HG03565 (cell line): ENCODE data around the gene SPNS3.

Source experiments
- ATAC-seq: cut with Tn5 transposase; IDR thresholded peaks from one replicate; pipeline ENCODE4 v1.9.1; 2021; ENCODE audit warnings: mild to moderate bottlenecking, moderate library complexity; ENCODE audit not compliant: unreplicated experiment

Gene SPNS3

DNA sequence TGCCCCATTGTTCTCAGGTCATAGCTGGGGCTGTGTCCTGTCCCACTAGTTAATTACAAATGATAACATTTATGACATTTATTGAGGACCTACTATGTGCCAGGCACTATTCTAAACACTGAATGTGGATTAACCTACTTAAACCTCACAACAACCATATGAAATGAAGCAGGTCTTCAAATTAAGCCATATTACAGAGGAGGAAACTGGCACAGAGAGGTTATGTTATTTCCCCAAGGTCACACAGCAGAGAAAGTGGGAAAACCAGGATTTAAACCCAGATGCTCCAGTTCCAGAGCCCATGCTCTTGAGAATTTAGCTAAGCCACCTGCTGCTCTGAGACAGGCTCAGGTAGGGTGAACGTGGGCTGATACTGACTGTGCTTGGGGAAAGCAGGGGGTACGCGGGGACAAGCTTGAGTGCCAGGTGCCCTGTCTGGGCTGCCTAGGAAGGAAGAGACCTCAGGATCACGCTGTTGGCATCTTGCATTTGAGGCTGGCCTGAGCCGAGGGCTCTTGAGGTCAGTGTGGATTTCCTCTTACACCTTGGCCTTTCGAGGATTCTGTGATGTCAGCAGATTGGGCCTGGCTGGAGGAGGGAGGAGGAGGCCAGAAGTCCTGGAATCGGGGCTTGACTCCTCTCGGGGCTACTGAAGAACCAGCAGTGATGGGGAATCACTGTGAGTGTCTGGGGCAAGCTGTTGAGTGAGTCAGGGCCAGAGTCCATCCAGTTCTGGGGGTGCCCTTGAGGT lies 73.8 kb downstream of the SPNS3 start:
- ATAC-seq = no peak

DNA sequence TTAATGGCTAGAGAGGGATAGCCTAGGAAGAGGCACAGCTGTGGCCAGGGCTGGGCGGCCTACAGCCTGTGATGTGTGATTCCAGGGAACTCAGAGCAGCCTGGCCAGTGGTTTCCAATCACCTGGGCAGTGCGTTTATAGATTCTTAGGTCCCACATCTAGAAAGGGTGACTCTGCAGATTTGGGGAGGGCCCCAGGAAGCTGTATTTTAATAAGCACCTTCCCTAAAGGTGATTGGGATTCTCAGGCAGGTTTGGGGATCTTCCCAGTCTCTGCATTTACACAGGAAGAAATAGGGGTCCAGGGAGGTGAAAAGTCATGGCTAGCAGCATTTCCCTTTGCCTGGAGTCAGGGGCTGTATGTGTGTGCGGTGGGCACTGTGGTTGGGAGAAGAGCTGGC lies 74.5 kb downstream of the SPNS3 start:
- no peak for ATAC-seq

DNA sequence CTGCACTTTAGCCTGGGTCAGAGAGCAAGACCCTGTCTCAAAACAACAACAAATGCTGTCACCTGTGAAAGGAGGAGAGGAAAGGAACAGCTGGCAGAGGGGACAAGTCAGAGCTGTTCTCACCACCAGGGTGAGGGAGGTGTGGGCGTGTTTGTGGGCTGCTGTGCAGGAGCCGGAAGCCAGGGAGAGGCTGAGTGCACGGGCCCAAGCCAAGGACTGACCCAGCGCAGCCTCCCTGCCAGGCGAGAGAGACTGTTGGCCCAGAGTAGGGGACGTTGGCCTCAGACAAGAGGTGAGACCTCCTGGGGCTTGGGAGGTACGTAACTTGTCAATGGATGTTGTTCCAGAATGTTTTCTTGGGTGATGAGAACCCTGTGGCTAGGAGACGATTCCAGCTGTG lies 75.7 kb downstream of the SPNS3 start:
- no peak for ATAC-seq

DNA sequence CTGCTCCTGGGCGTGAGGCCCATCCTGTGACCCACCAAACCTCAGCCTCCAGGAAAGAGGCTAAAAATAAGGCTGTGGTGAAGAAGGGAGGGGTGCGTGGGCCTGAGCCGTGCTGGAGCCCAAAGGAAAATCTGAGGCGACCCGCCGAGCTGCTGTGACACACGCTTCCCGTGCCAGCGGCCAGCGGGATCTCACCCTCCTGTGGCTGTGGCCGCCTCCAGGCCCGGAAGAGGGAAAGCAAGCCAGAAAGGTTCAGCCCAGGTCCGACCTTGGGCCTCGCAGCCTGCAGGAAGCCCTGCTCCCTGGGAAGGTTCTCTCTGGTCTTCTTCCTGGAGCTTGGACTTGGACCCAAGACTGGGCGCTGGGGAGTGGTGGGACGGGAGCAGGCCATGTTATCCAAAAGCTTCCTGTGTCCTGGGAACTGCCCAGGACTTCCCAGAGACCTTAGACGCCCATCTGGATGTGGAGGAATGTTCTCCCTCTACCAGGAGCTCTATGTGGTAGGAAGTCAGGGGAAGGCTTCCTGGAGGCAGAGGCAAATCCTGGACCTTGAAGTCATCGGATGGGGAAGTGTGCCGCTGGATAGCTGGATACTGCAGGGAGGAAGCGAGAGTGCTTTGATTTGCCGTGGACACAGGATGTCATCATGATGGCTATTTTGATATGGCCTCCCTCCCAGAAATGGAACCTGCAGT lies 76.3 kb downstream of the SPNS3 start:
- no peak for ATAC-seq

DNA sequence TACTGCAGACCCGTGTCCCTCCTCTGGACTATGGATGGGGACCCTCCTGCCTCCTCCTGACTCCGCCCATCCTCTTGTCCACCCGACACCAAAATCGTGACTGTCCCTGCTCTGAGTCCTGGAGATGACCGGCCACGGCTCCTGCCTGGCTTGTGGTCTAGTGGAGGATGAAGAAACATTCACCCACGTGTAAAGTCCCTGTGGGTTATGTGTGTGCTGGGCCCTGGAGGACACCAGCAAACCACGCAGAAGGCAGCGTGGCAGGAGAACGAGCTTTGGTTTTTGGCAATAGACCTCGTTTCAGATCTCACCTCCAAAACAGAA lies 76.8 kb downstream of the SPNS3 start:
- no peak for ATAC-seq

DNA sequence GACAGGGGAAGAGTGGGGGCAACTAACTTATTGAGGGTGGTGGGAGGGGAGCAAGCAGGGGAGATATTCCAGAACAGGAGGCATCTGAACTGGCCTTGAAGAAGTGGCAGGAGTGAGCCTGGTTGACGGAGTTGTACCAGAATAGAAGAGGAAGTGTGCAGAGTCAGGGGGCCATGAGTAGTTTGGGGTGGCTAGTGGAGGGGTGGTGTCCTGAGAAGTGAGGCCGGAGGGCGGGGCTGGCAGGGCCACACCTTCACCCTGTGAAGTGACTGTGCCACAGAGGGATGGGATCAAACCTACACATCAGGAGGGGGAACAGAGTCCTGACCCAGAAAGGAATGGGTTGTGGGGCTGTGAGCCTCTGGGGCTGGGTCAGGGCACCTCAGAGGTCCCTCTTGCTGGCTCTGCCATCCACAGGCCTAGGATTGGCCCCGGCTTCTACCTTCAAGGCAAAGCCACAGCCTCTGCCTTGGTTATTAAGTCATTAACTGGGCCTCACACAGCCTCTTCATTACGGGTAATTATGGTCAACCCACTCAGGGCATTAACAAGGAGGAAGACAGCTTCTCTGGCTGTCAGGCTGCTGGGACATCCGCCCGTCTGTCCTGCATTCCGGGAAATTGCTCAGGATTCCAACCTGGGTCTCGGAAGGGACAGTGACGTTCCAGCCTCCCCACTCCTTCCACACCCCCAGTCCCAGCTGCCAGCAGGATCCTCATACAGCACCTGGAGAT lies 77.6 kb downstream of the SPNS3 start:
- ATAC-seq = no peak

DNA sequence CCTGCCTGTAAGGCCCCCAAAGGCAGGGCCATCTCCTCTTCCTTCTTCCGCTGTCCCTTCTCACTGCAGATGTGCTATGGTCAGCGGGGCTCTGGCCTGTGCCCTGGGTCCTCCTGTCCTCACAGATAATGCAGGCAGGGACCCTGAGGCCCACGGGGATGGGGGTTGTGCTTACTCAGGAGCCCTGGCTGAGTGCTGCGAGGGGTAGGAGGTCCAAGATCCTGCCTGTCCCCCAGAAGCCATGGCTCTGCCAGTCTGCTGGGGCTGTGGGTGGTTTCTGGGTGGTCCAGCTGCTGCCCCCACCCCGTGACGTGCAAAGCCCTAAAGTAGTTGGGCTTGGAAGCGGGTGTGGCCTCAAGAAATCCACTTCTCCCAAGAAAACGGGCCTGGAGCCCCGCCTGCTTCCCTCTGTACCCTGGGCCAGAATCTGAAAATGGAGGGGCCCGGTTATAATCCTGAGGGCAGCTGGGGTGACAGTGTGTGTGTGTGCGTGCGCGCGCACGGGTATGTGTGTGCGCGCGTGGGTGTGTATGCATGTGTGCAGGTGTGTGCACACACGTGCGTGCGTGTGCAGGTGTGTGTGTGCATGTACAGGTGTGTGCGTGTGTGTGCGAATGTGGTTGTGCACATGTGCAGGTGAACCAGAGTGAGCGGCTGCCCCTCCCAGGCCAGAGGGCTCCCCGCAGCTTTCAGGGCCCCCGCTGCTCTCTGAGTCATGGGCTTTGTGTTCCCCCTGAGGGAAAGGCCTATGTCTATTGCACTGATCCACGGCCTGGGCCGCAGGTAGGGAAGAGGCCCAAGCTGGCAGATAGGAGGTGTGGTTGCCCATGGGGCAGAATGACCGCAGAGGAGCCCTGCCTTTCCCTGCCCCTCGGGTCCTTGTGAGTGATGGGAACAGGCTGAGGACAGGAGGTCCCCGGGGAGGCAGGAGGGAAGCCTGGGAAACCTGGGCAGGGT lies 78.7 kb downstream of the SPNS3 start:
- no peak for ATAC-seq

DNA sequence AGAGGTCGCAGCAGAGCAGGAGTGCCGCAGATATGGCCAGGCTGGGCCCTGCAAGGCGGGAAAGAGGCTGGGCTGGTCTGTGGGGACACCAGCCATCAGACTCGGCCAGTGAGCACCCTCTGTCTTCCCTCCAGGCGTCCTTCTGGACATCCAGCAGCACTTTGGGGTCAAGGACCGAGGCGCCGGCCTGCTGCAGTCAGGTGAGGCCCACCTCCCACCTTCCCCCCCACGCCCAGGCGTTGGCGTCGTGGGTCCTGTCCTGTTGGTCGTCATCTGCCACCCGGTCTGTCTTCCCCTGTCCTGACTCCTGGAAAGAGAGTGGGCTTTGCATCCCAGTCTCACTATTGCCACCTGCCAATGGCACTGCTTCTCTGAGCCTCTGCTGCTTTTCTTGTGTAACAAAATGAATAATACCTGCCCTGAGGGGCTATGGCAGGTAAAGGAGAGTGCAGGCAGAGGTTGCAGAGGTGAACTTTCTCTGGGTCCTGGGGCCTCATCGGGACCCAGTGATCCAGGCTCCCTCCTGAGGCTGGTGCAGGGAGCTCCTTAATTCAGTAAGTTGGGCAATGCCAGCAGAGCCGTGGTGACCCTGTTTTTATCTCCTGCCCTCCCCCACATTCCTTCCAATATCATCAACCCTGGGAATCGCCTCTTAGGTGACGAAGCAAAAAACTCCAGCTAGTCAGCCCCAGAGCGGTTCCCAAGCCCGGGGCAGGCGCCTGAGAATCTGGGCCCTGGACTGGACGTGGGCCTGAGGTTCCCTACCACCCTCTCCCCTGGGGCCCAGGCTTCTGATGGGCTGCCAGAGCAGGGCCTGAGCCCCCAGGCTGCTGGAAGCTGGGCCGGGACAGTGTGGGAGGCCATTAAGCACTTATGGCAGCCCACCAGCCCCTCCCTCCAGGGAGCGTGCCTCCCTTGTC lies 79.6 kb downstream of the SPNS3 start:
- no peak for ATAC-seq

DNA sequence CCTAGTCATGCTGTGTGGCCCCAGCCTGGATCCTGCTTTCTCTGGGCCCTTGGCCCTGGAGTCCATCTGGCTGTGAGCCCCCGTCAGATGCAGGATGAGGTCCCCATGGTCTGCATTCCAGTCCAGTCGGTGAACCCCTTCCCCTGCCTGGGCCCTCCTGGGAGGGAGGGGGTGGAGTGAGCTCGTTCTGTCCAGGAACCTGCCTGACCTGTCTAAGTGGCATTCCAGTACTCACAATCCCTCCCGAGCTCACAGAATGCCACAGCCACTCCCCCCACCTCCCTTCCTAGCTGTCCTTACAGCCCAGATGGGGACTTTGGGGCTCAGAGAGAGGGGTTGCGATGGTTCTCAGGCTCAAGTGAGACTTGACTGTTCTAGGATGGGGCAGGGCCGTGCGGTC lies 80.5 kb downstream of the SPNS3 start:
- no peak for ATAC-seq

DNA sequence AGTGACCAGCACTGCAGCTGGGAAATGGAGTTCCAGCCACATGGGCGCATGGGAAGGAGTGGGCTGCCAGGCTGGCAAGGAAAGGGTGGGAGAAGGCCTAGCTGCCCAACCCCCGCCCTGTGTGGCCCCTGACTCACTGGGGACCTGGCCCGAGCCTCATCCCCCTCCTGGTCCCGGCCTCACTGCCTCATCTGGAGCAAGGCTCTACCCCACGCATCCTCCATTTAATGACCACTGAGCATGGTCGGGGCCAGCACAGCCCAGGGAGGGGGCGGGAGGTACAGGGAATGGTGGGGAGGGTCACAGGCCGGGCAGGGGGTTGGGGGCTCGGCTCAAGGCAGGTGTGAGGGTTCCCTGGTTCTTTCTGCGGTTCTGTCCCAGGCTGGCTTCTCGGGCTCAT lies 81.0 kb downstream of the SPNS3 start:
- no peak for ATAC-seq

DNA sequence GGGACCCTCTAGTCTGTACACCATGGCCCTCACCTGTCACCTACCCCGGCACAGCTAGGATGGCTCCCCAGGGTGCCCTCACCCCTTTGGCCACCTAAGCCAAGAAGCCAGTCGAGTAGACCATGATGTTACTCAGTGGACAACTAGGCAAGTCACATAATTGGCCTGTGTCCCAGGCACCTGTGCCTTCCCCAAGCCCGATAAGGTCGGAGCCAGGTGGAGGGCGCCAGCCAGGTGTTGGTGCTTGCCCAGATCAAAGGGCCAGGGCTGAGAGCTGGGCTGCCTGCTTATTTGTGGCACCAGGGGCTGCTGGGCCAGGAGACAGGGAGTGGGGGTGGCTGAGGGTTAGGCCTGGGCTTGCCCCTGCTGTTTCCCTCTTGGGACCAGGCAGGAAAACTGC lies 81.8 kb downstream of the SPNS3 start:
- ATAC-seq = no peak

DNA sequence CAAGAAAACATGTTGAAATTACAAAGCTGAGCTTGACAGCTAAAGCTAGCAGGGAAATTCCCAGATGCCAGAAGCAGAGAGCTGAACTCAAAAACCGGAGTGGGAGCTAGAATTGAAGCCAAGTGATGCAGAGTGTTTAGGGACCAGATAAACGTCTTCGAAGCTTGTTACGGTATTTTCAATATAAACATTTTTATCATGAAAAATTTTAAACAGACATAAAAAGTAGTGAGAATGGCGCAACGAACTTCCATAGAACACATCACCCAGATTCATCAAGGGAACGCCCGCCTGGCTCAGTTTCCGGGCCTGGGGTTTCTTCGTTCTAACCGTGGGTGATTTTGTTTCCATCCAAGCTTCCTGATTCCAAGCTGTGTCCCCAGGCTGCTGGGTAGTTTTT lies 83.0 kb downstream of the SPNS3 start:
- ATAC-seq = no peak

DNA sequence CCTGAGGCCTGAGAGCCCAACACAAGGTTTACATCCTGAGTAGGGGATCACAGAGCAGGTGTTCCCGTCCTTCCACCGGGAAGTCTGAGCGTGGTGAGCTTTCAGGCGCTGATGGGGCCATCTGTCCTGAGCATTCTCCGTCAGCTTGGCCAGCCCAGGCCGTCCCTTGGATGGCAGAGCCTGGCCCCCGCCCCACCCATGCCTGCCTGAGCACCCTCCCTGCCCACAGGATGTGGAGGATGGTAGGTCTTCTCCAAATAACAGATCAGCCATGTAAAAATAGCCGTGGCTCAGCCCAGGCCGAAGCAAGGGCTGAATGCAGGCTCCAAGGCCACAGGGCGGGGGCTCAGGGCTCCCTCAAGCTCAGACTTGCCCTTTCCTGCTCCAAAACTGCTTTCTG lies 85.2 kb downstream of the SPNS3 start:
- no peak for ATAC-seq

DNA sequence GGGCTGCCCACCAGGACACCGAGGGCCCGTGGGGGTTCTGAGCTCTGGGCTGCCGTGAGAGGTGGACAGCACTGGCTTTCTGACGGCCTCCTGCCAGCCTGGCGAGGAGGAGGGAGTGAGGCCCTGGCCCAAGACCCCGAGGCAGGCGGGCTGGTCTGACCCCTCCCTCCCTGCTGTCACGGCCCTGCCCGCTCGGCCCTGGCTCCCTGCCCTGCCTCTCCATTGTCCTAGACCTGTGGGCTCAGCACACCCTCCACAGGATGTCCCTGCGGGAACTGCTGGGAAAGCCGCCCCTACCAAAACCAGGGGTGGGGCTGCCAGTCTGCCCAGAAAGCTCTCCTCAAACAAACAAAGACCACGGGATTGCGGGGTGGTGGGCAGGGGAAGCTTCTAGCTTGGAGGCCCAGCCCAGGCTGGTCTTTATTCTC lies 85.6 kb downstream of the SPNS3 start:
- no peak for ATAC-seq

DNA sequence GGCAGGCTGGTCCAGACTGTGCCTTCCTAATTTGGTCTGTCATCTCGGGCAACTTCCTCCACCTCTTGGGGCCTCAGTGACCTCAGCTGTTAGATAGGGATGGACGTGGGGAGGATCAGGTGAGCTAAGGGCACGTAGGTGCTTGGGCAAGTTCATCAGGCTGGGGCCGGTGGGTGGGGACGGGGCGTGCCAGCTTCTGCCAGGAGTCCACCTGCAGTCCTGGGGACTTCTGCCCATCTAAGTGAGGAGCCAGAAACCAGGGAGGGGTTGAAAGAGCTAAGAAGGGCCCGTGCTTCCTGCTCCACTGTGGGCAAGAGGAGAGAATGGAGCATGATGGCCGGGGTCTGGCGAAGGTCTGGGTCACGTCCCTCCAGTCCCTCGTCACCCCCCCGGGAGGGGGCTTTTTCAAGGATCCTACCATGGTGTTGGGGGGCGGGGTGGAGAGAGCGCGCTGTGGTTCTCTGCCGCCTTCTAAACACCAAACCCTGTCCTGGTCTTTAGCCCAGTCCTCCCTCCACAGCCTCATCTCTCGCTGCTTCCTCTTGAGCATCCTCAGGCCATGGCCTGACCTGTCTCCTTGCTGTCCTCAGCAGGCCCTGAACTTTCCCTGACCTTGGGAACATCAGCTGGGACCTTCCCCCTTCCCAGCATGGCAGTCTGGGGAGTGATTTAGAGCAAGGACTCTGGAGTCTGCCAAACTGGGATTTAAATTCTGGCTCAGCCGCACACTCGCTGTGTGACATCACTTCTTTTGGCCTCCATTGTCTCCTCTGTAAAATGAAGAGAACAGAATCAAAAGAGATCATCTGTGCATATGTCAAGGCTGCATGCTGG lies 86.5 kb downstream of the SPNS3 start:
- ATAC-seq = no peak

DNA sequence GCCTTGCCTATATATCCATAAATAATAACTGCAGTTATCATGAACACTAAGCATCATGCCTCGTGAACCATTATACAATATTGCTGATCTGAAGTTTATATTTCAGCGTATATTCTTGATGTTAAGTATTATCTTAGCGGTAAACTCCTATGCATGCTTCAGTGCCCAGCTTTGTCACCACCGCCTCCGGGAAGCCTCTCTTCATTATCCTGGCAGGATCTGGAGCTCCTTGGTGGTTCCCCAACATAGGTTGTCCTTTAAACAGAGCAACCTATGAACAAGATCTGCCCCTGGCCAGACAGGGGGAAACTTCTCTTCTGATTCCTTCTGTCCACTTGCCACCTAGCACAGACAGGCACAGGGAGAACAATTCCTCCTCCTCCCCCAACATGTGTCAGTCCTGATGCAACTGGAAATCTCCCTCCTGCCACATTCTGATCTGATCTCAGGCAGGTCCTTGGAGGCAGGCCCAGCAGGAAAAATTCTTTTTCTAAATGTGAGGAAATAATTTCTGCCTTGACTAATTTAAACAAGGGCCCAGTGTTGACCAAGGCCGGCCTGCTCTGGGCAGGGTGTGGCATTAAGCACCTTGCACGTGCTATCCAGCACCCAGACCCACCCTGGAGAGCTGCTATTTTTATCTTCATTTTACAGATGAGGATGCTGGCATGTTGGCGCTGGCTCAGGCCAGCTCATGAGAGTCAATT lies 87.3 kb downstream of the SPNS3 start:
- no peak for ATAC-seq

DNA sequence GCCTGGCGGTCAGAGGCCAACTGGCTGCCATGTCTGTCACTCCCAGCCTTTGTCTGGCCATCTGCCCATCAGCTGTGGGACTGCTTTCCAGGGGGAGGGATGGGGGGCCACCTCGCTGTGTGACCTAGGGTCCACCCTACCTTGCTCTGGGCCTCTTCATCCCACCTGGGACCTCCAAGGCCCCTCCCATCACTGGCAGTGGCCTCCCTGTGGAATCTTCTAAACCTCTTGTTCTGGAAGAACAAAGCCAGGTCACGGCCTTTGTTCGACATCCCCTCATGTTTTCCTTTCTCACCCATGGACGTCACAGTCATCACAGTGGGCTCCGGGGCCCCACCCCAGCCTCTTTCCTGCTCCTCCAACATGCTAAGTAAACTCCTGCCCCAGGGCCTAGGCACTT lies 88.9 kb downstream of the SPNS3 start:
- ATAC-seq = no peak

DNA sequence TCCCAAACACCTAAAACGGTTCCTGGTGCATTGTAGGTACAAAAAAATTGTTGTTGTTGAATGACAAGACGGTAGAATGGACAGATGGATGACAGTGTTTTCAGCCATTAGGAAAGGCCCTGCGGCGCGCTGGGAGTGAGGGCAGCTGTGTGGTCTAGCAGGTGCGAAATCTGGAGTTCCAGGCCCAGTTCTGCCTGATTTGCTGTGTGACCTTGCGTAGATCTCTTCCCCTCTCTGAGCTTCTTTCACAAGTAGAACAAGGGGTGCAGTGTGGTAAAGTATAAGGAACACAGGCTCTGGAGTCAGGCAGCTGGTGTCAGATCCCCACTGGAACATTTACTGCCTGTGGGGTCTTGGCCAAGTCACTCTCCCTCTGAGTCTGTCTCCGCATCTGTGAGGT lies 90.2 kb downstream of the SPNS3 start:
- ATAC-seq = no peak
